HFFc6 (cell line): ENCODE data around the gene MYH4. TPM values are rescaled to one million over a fixed set of nuclear protein-coding genes. Genes with fewer than 3 reads are reported as not detected.

ENCODE experiments used
- DNase-seq: peaks from one replicate; pipeline ENCODE4 v3.0.0-alpha.2; 2018
- H3K27ac Mint-ChIP-seq: 2 replicates; pipeline ENCODE4 v1.8.0; 2020; ENCODE audit warnings: mild to moderate bottlenecking, mixed read lengths
- H3K27me3 Mint-ChIP-seq: 2 replicates; pipeline ENCODE4 v1.8.0; 2021; ENCODE audit warnings: mild to moderate bottlenecking, moderate library complexity, mixed read lengths; ENCODE audit not compliant: insufficient read depth
- H3K36me3 Mint-ChIP-seq: 2 replicates; pipeline ENCODE4 v1.8.0; 2021; ENCODE audit warnings: low read depth, mixed read lengths
- H3K4me1 Mint-ChIP-seq: 2 replicates; pipeline ENCODE4 v1.8.0; 2020; ENCODE audit warnings: low read depth, mixed read lengths
- H3K4me3 Mint-ChIP-seq: 2 replicates; pipeline ENCODE4 v1.8.0; 2020; ENCODE audit warnings: mild to moderate bottlenecking, moderate library complexity, mixed read lengths
- H3K9me3 Mint-ChIP-seq: 2 replicates; pipeline ENCODE4 v1.8.0; 2020; ENCODE audit warnings: mild to moderate bottlenecking, mixed read lengths
- total RNA-seq, 6 experiments: library from RNA; stranded (reverse); fragmentation: NEBNext Ultra II Directional; extraction: Animal tissue kit (Norgen Biotek cat#: 25700); gene quantifications; 2 replicates in 1 of 6; 3 replicates in 5 of 6; pipeline ENCODE4 v1.2.3, GENCODE V29; 2021
- TF ChIP-seq, protein P1 (sequence below): fragments of 200-600 bp; sonication (generic); IDR thresholded peaks from 2 replicates; pipeline ENCODE4 v1.5.0; 2021; ENCODE audit warnings: antibody characterized with exemption, mild to moderate bottlenecking

The MYH4 gene
- total RNA-seq, 6 experiments from 2014 or later = not detected

GRCh38 chr17:10474536-10474935, 5.2 kb upstream of the MYH4 start:
- Mint-ChIP-seq H3K4me3 (no peak overlapping the region), H3K9me3 (no peaks in the 10 kb centered on the region; the same call in 1 of the 2 replicates), H3K36me3 (no peaks in the 10 kb centered on the region), H3K27me3 (no peaks in the 10 kb centered on the region), H3K27ac (no peak overlapping the region), H3K4me1 (no peaks in the 10 kb centered on the region)
- DNase-seq = no peak
- TF ChIP-seq, protein P1, sequence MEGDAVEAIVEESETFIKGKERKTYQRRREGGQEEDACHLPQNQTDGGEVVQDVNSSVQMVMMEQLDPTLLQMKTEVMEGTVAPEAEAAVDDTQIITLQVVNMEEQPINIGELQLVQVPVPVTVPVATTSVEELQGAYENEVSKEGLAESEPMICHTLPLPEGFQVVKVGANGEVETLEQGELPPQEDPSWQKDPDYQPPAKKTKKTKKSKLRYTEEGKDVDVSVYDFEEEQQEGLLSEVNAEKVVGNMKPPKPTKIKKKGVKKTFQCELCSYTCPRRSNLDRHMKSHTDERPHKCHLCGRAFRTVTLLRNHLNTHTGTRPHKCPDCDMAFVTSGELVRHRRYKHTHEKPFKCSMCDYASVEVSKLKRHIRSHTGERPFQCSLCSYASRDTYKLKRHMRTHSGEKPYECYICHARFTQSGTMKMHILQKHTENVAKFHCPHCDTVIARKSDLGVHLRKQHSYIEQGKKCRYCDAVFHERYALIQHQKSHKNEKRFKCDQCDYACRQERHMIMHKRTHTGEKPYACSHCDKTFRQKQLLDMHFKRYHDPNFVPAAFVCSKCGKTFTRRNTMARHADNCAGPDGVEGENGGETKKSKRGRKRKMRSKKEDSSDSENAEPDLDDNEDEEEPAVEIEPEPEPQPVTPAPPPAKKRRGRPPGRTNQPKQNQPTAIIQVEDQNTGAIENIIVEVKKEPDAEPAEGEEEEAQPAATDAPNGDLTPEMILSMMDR = no peak

GRCh38 chr17:10471858-10472257, 2.5 kb upstream of the MYH4 start:
- H3K9me3 Mint-ChIP-seq = peaks cover 3% of the 10 kb centered on the region
- H3K27me3 Mint-ChIP-seq = no peaks in the 10 kb centered on the region
- H3K4me1 Mint-ChIP-seq = no peaks in the 10 kb centered on the region
- TF ChIP-seq, protein P1 = no peak
- no peaks in the 10 kb centered on the region for H3K36me3 Mint-ChIP-seq
- no peak overlapping the region for H3K4me3 Mint-ChIP-seq
- no peak overlapping the region for H3K27ac Mint-ChIP-seq
- DNase-seq = no peak

- DNase-seq = no peak
- peaks cover 39% of the 10 kb centered on the region for H3K9me3 Mint-ChIP-seq
- H3K27me3 Mint-ChIP-seq = no peaks in the 10 kb centered on the region; the same call in 1 of the 2 replicates
- H3K4me1 Mint-ChIP-seq = no peaks in the 10 kb centered on the region
- no peak overlapping the region for H3K27ac Mint-ChIP-seq
- no peaks in the 10 kb centered on the region for H3K36me3 Mint-ChIP-seq
- TF ChIP-seq, protein P1 = no peak
- no peak overlapping the region for H3K4me3 Mint-ChIP-seq
Measured at GRCh38 chr17:10463402-10463801, 6.0 kb downstream of the MYH4 start.

- DNase-seq = no peak
- Mint-ChIP-seq H3K9me3 (peaks cover 24% of the 10 kb centered on the region), H3K36me3 (no peaks in the 10 kb centered on the region), H3K4me1 (no peaks in the 10 kb centered on the region), H3K27me3 (no peaks in the 10 kb centered on the region; the same call in 1 of the 2 replicates), H3K27ac (no peak overlapping the region), H3K4me3 (no peak overlapping the region)
- TF ChIP-seq, protein P1 = no peak
Measured at GRCh38 chr17:10460062-10460461, 9.3 kb downstream of the MYH4 start.

DNA sequence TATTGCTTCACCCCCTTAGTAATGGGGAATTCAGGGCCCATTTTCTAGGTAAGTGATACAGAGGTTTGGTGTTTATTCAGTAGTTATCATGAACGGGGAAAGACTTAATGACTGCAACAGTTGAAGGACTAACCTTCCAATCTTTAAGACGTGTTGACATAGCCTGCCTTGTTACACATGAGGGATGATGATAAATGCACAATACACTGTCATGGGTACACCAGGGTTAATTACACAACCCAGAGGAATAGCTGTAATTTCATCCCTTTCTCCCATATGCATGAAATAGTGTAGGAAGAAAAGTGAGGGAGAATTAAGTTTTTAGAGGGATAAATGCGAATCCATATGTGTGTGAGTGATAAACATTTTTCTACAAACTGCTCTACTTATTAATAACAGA, 10.7 kb downstream of the MYH4 start:
- no peaks in the 10 kb centered on the region for H3K4me1 Mint-ChIP-seq
- no peak overlapping the region for H3K27ac Mint-ChIP-seq
- H3K27me3 Mint-ChIP-seq = no peaks in the 10 kb centered on the region; the same call in 1 of the 2 replicates
- peaks cover 14% of the 10 kb centered on the region for H3K9me3 Mint-ChIP-seq
- H3K36me3 Mint-ChIP-seq = no peaks in the 10 kb centered on the region
- no peak overlapping the region for H3K4me3 Mint-ChIP-seq
- TF ChIP-seq, protein P1 = no peak
- DNase-seq = no peak

DNA sequence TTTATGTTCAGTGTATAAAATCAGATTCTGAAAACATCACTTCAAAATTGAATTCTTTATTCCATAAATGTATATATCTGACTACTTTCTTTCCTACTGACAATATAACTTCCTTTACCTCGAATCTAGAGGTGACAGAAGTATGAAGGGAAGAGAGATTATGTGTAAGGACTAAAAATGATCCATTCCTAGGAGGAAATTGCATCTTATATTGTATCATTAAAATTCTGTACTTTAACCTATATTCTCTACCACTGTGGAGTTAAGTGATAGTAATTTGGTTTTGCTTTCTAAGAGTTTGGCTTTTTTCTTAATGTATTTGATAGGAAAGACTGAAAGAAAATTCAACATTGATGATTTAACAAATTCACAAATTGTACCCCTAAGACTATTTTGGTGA, 11.4 kb downstream of the MYH4 start:
- H3K4me1 Mint-ChIP-seq = no peaks in the 10 kb centered on the region
- TF ChIP-seq, protein P1 = no peak
- H3K27me3 Mint-ChIP-seq = no peaks in the 10 kb centered on the region; the same call in 1 of the 2 replicates
- no peak overlapping the region for H3K27ac Mint-ChIP-seq
- H3K36me3 Mint-ChIP-seq = no peaks in the 10 kb centered on the region
- no peak overlapping the region for H3K4me3 Mint-ChIP-seq
- DNase-seq = no peak
- peaks cover 14% of the 10 kb centered on the region for H3K9me3 Mint-ChIP-seq
